ENCODE data around the gene NTNG1. TPM values are rescaled to one million over a fixed set of nuclear protein-coding genes. Genes with fewer than 3 reads are reported as not detected.

The NTNG1 gene
- total and polyA plus RNA-seq, 5 experiments from 2014 or later, result not detected

GRCh38 chr1:107415241-107415640 is 274.4 kb downstream of the NTNG1 start:
- Mint-ChIP-seq H3K9me3 (no peaks in the 10 kb centered on the region), H3K4me1 (no peaks in the 10 kb centered on the region), H3K27me3 (peaks cover 0 to 9% (median 7%) of the 10 kb centered on the region in 5 donors), H3K4me3 (no peak overlapping the region), H3K36me3 (no peaks in the 10 kb centered on the region), H3K27ac (no peak overlapping the region)
- ATAC-seq (no peak), DNase-seq (no peak)
- POLR2A ChIA-PET, result no interaction called here

DNA sequence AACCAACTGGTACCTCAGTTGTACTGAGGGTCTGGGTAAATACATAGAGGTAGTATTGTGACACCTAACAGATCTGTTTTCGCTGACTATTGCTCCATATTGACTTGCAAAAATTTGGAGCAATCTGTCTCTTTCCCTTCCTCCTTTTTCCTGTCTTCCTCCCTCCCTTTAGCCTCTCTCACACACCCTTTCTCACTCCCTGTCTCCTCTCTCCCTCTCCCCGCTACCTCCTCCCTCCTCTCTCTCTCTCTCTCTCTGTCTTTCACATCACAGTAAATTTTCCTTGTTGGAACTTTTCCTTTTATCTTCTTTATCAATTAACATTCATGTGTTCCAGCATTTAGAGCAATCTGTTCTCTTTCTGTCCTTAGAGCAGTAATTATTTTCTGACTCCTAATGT is 278.2 kb downstream of the NTNG1 start:
- H3K4me1 Mint-ChIP-seq, result no peaks in the 10 kb centered on the region
- ATAC-seq (no peak), DNase-seq (no peak)
- POLR2A ChIA-PET, result no interaction called here
- H3K27ac Mint-ChIP-seq, result no peak overlapping the region
- H3K27me3 Mint-ChIP-seq, result peaks cover 0 to 6% (median 3%) of the 10 kb centered on the region in 5 donors
- no peak overlapping the region for H3K4me3 Mint-ChIP-seq
- no peaks in the 10 kb centered on the region for H3K36me3 Mint-ChIP-seq
- H3K9me3 Mint-ChIP-seq, result peaks cover 0 to 1% (median 0%) of the 10 kb centered on the region in 9 donors

DNA sequence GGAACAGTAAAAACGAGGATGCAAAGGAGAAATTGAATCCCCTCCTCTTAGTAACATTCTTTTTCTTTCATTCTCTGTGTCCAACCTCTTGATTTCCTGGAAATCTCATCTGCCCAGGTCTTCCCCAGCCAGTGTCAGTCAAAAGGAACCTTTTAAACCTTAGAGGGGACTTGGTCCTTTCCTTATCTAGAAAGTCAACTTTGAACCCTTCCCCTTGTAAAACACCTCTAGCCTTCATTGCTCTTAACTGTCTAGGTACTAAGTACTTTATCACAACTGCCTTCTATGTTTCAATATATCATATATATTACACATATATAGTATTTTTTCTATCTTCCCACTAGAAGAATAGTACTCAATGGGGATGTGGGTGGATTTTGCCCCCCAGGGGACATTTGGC is 282.1 kb downstream of the NTNG1 start:
- ATAC-seq (no peak), DNase-seq (no peak)
- H3K36me3 Mint-ChIP-seq, result no peaks in the 10 kb centered on the region
- POLR2A ChIA-PET, result no interaction called here
- H3K4me3 Mint-ChIP-seq, result no peak overlapping the region
- peaks cover 0 to 9% (median 0%) of the 10 kb centered on the region in 9 donors for H3K9me3 Mint-ChIP-seq
- peaks cover 3 to 22% (median 16%) of the 10 kb centered on the region in 5 donors for H3K27me3 Mint-ChIP-seq
- no peaks in the 10 kb centered on the region for H3K4me1 Mint-ChIP-seq
- no peak overlapping the region for H3K27ac Mint-ChIP-seq

DNA sequence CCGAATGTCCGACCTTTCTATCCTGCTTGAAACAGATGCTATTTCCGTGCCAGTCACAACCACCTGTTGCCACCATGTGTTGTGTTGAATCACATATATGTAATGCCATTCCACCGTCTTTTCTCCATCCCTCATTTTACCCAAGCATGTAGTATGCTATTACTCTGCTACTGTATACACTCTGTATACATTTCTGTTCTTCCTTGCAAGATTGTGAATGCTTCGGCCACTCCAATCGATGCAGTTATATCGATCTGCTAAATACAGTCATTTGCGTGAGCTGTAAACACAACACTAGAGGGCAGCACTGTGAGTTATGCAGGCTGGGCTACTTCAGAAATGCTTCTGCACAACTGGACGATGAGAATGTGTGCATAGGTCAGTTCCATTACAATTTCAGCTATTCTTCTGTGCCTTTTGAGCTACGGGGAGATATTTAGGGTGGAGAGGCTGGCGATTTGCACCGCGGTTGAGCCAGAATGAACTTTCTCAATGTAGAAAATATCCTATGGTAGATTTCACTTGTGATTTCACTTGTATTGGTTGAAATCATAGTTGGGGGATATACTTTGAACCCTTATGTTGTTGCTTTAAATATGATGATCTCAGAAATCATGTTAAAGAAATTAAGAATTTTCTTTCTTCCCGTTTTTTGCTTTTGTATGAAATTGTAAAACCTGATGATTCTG is 289.8 kb downstream of the NTNG1 start:
- Mint-ChIP-seq H3K27ac (no peak overlapping the region), H3K27me3 (peaks cover 5 to 21% (median 10%) of the 10 kb centered on the region in 5 donors), H3K36me3 (no peaks in the 10 kb centered on the region), H3K4me3 (no peak overlapping the region), H3K4me1 (peaks cover 0 to 14% (median under 1%) of the 10 kb centered on the region in 4 donors), H3K9me3 (peaks cover 0 to 1% (median 0%) of the 10 kb centered on the region in 9 donors)
- ATAC-seq (no peak), DNase-seq (peak in 1 of 10 donors; percentile 4)
- POLR2A ChIA-PET, result no interaction called here

- ATAC-seq, result no peak
- Mint-ChIP-seq H3K4me3 (no peak overlapping the region), H3K36me3 (no peaks in the 10 kb centered on the region), H3K4me1 (peaks cover 0 to 14% (median under 1%) of the 10 kb centered on the region in 4 donors), H3K27me3 (peaks cover under 1 to 10% (median 5%) of the 10 kb centered on the region in 5 donors), H3K9me3 (no peaks in the 10 kb centered on the region), H3K27ac (no peak overlapping the region)
- POLR2A ChIA-PET, result no interaction called here
- no peak for DNase-seq
Measured at GRCh38 chr1:107432108-107432507, 291.3 kb downstream of the NTNG1 start.

DNA sequence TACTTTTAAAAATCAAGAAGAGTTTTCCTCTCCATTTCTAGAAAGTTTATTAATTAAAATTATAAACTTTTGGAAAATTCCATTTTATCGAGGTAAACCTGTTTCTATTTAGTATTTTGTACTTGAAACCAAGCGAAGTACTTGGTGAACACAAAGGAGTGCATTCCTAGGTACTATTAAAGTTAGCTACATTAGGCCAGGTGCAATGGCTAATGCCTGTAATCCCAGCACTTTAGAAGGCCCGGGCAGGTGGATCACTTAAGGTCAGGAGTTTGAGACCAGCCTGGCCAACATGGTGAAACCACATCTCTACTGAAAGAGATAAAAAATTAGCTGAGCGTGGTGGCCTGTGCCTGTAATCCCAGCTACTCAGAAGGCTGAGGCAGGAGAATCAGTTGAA is 292.2 kb downstream of the NTNG1 start:
- POLR2A ChIA-PET, result no interaction called here
- Mint-ChIP-seq H3K9me3 (no peaks in the 10 kb centered on the region), H3K4me1 (peaks cover 0 to 14% (median under 1%) of the 10 kb centered on the region in 4 donors), H3K27ac (no peak overlapping the region), H3K4me3 (no peak overlapping the region), H3K36me3 (no peaks in the 10 kb centered on the region), H3K27me3 (peaks cover 0 to 8% (median 5%) of the 10 kb centered on the region in 5 donors)
- ATAC-seq, result no peak
- DNase-seq, result no peak

DNA sequence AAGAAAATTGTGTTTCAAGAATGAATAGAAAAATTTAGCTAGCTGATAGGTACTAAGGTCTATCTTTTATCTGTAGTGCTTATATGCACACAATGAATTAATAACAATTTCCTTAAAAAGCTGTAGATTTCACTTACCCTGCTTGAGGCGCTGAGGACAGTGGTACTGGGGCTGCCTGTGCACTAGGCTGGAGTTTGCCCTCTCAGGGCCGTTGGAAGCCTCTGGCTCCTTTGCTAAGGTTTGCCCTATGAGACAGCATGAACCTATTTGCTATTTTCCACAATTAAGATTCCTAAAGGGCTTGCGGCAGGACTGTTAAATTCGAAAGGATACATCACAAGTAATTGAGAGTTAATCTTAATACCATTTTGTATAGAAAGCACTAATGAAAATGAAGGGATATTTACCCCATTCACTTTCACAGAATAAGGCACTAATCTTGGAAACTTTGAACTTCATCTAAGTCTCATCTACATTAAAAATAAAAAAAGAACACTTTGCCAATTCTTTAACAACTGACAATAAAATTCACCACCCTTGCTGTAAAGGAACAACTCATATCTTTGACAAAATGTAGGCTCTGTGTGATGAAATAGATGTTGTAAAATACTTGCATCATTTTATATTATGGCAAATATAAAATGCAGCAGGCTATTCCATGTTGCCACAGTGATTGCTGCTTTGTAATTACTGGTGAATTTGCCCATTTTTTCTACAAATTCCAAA is 293.0 kb downstream of the NTNG1 start:
- no peak for DNase-seq
- POLR2A ChIA-PET, result no interaction called here
- H3K27me3 Mint-ChIP-seq, result peaks cover 0 to 8% (median 5%) of the 10 kb centered on the region in 5 donors
- H3K36me3 Mint-ChIP-seq, result no peaks in the 10 kb centered on the region
- no peak overlapping the region for H3K4me3 Mint-ChIP-seq
- peaks cover 0 to 14% (median under 1%) of the 10 kb centered on the region in 4 donors for H3K4me1 Mint-ChIP-seq
- H3K27ac Mint-ChIP-seq, result no peak overlapping the region
- H3K9me3 Mint-ChIP-seq, result no peaks in the 10 kb centered on the region
- ATAC-seq, result no peak

GRCh38 chr1:107434361-107434693 is 293.5 kb downstream of the NTNG1 start:
- ATAC-seq, result no peak
- POLR2A ChIA-PET, result no interaction called here
- no peak for DNase-seq

DNA sequence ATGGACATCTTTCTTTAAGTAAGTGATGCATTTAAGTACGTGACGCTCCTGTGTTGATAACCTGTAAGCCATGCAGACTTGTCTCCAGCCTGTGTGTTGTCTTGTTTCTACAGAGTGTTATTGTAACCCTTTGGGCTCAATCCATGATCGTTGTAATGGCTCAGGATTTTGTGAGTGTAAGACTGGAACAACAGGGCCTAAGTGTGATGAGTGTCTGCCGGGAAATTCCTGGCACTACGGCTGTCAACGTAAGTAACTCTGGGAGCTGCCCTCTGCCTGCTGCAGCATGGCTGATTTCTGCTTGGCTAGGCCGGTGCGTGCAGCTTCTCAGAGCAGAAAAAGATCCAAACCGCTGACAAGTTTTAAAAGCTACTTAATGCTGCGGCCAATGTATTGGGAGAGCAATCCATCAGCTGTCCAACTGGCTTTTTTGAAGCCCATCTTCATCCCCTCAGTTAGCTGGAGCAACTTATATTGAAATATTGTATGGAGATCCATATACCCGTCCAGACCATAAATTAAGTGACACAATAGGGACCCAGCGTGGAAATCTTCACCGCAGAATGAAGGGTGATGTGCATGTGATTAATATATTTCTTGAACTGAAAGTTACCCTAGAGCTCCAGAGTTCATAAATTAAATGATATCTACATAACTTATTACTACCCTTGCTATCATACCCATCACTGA is 295.9 kb downstream of the NTNG1 start:
- Mint-ChIP-seq H3K27me3 (peaks cover 0 to 6% (median 4%) of the 10 kb centered on the region in 5 donors), H3K9me3 (no peaks in the 10 kb centered on the region), H3K4me3 (no peak overlapping the region), H3K27ac (no peak overlapping the region), H3K36me3 (no peaks in the 10 kb centered on the region), H3K4me1 (peaks cover 0 to 11% (median 0%) of the 10 kb centered on the region in 4 donors)
- ATAC-seq, result no peak
- POLR2A ChIA-PET, result no interaction called here
- DNase-seq, result no peak

More at GRCh38 chr1:107434361-107434693, 293.5 kb downstream of the NTNG1 start:
- no peaks in the 10 kb centered on the region for H3K36me3 Mint-ChIP-seq
- H3K4me3 Mint-ChIP-seq, result no peak overlapping the region
- H3K27ac Mint-ChIP-seq, result no peak overlapping the region
- peaks cover 0 to 8% (median 5%) of the 10 kb centered on the region in 5 donors for H3K27me3 Mint-ChIP-seq
- peaks cover 0 to 14% (median under 1%) of the 10 kb centered on the region in 4 donors for H3K4me1 Mint-ChIP-seq
- H3K9me3 Mint-ChIP-seq, result no peaks in the 10 kb centered on the region

DNA sequence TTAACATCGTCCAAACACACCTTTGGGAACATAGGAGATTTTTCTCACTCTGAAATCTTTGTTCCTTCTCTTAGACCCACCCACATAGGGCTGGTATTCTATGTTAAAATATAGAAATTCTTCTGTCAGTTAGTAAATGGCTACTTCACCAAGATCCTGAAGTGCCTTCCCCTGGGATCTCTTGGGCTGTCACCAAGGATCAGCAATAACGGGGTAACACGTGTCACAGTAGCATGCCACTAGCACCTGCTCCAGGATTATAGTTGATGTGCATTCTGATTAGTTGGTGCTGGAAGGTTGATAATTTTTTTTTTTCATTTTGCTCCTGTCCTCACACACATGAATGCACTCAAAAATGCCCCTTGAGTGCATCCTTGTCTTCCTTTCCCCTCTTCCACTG is 298.7 kb downstream of the NTNG1 start:
- H3K4me1 Mint-ChIP-seq, result peaks cover 0 to 12% (median 9%) of the 10 kb centered on the region in 4 donors
- H3K36me3 Mint-ChIP-seq, result no peaks in the 10 kb centered on the region
- peaks cover 0 to 4% (median 4%) of the 10 kb centered on the region in 5 donors for H3K27me3 Mint-ChIP-seq
- POLR2A ChIA-PET, result no interaction called here
- DNase-seq (no peak), ATAC-seq (no peak)
- H3K9me3 Mint-ChIP-seq, result no peaks in the 10 kb centered on the region
- H3K4me3 Mint-ChIP-seq, result no peak overlapping the region
- no peak overlapping the region for H3K27ac Mint-ChIP-seq

GRCh38 chr1:107442551-107442950 is 301.7 kb downstream of the NTNG1 start:
- Mint-ChIP-seq H3K4me1 (peaks cover 0 to 12% (median 6%) of the 10 kb centered on the region in 4 donors), H3K27ac (no peak overlapping the region), H3K4me3 (no peak overlapping the region), H3K9me3 (no peaks in the 10 kb centered on the region), H3K27me3 (peaks cover 0 to 4% (median 4%) of the 10 kb centered on the region in 5 donors), H3K36me3 (no peaks in the 10 kb centered on the region)
- POLR2A ChIA-PET, result no interaction called here
- ATAC-seq (no peak), DNase-seq (peak in 1 of 10 donors; percentile 11)

GRCh38 chr1:107443027-107443426 is 302.2 kb downstream of the NTNG1 start:
- Mint-ChIP-seq H3K27ac (no peak overlapping the region), H3K27me3 (peaks cover 0 to 4% (median 4%) of the 10 kb centered on the region in 5 donors), H3K36me3 (no peaks in the 10 kb centered on the region), H3K4me1 (peaks cover 0 to 12% (median 6%) of the 10 kb centered on the region in 4 donors), H3K4me3 (no peak overlapping the region), H3K9me3 (no peaks in the 10 kb centered on the region)
- POLR2A ChIA-PET, result no interaction called here
- ATAC-seq (no peak), DNase-seq (no peak)

DNA sequence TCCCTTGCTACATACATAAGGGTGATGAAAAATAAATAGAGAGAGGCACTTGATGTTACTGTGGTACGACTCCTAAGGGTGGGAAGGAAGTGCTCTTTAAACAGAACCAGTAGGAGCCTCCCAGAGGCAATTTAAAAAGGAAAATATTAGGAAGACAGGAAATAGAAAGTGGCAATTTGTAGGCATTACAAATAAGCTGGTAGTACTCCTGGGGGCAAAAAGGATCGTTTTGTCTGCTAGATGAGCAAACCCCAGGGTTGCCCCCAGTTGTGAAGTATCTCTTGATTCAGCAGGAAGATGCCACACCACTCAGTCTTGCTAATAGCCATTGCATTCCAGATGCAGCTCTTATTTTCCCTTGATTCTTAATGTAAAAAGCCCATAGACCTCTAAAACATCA is 303.0 kb downstream of the NTNG1 start:
- H3K4me3 Mint-ChIP-seq, result no peak overlapping the region
- ATAC-seq (no peak), DNase-seq (no peak)
- H3K27ac Mint-ChIP-seq, result no peak overlapping the region
- peaks cover 0 to 12% (median 6%) of the 10 kb centered on the region in 4 donors for H3K4me1 Mint-ChIP-seq
- H3K9me3 Mint-ChIP-seq, result no peaks in the 10 kb centered on the region
- H3K27me3 Mint-ChIP-seq, result peaks cover 0 to 4% (median 3%) of the 10 kb centered on the region in 5 donors
- no peaks in the 10 kb centered on the region for H3K36me3 Mint-ChIP-seq
- POLR2A ChIA-PET, result no interaction called here

All from naive thymus-derived CD8-positive, alpha-beta T cell (primary cell).